Stomach smooth muscle (tissue), 2 donors: ENCODE data around the gene KIAA2012.

Source experiments
- H3K27ac ChIP-seq: one replicate; pipeline ENCODE4 v1.7.0; 2013; ENCODE audit warnings: mild to moderate bottlenecking, low read length, inconsistent platforms
- H3K27me3 ChIP-seq, 2 donors: one replicate each; pipeline ENCODE4 v1.7.0; 2013; ENCODE audit warnings: low read length in 2 of 2; ENCODE audit not compliant: insufficient read depth in 2 of 2, control insufficient read depth in 1 of 2
- H3K36me3 ChIP-seq, 2 donors: one replicate each; pipeline ENCODE4 v1.7.0; 2013; ENCODE audit warnings: low read length in 2 of 2; ENCODE audit not compliant: control insufficient read depth in 2 of 2, insufficient read depth in 2 of 2
- H3K4me1 ChIP-seq: one replicate; pipeline ENCODE4 v1.7.0; 2013; ENCODE audit warnings: low read length; ENCODE audit not compliant: control insufficient read depth, insufficient read depth
- H3K4me3 ChIP-seq, 2 donors: one replicate each; pipeline ENCODE4 v1.7.0; 2013; ENCODE audit warnings: low read length in 2 of 2
- H3K9ac ChIP-seq, 2 donors: one replicate each; pipeline ENCODE4 v1.7.0; 2013; ENCODE audit warnings: low read length in 2 of 2, mild to moderate bottlenecking in 1 of 2
- H3K9me3 ChIP-seq, 2 donors: one replicate each; pipeline ENCODE4 v1.7.0; 2013; ENCODE audit warnings: low read length in 2 of 2; ENCODE audit not compliant: control insufficient read depth in 2 of 2
- donor health status: healthy.
- donor health status: Pancreatic carcinoma.

The KIAA2012 gene

GRCh38 chr2:202088777-202089176, 15.7 kb downstream of the KIAA2012 start:
- Histone ChIP-seq H3K9ac (no peak overlapping the region), H3K4me3 (no peak overlapping the region), H3K27ac (no peak overlapping the region), H3K9me3 (no peaks in the 10 kb centered on the region), H3K4me1 (peaks cover 8% of the 10 kb centered on the region), H3K27me3 (no peaks in the 10 kb centered on the region), H3K36me3 (no peaks in the 10 kb centered on the region)

GRCh38 chr2:202090530-202090929, 17.5 kb downstream of the KIAA2012 start:
- H3K27ac ChIP-seq, result no peak overlapping the region
- H3K9me3 ChIP-seq, result no peaks in the 10 kb centered on the region
- no peak overlapping the region for H3K4me3 ChIP-seq
- H3K27me3 ChIP-seq, result no peaks in the 10 kb centered on the region
- peaks cover 4% of the 10 kb centered on the region for H3K4me1 ChIP-seq
- no peak overlapping the region for H3K9ac ChIP-seq
- H3K36me3 ChIP-seq, result no peaks in the 10 kb centered on the region

- Histone ChIP-seq H3K27ac (no peak overlapping the region), H3K4me1 (peaks cover 4% of the 10 kb centered on the region), H3K27me3 (no peaks in the 10 kb centered on the region), H3K4me3 (peak overlapping the region in 1 of 2 donors; percentile 15), H3K36me3 (no peaks in the 10 kb centered on the region), H3K9me3 (no peaks in the 10 kb centered on the region), H3K9ac (no peak overlapping the region)
Measured at GRCh38 chr2:202091476-202091875, 18.4 kb downstream of the KIAA2012 start.

- Histone ChIP-seq H3K36me3 (no peaks in the 10 kb centered on the region), H3K27me3 (no peaks in the 10 kb centered on the region), H3K4me3 (no peak overlapping the region), H3K9ac (no peak overlapping the region), H3K27ac (no peak overlapping the region), H3K9me3 (no peaks in the 10 kb centered on the region), H3K4me1 (peaks cover 4% of the 10 kb centered on the region)
Measured at GRCh38 chr2:202094426-202094986, 21.5 kb downstream of the KIAA2012 start.

GRCh38 chr2:202095235-202095634, 22.2 kb downstream of the KIAA2012 start:
- H3K9me3 ChIP-seq, result no peaks in the 10 kb centered on the region
- no peaks in the 10 kb centered on the region for H3K27me3 ChIP-seq
- H3K27ac ChIP-seq, result no peak overlapping the region
- H3K4me1 ChIP-seq, result peaks cover 4% of the 10 kb centered on the region
- no peak overlapping the region for H3K9ac ChIP-seq
- no peak overlapping the region for H3K4me3 ChIP-seq
- H3K36me3 ChIP-seq, result no peaks in the 10 kb centered on the region

- Histone ChIP-seq H3K4me3 (no peak overlapping the region), H3K9me3 (no peaks in the 10 kb centered on the region), H3K27ac (no peak overlapping the region), H3K27me3 (no peaks in the 10 kb centered on the region), H3K9ac (no peak overlapping the region), H3K4me1 (no peaks in the 10 kb centered on the region), H3K36me3 (no peaks in the 10 kb centered on the region)
Measured at GRCh38 chr2:202096736-202097135, 23.7 kb downstream of the KIAA2012 start.

- no peaks in the 10 kb centered on the region for H3K4me1 ChIP-seq
- no peaks in the 10 kb centered on the region for H3K36me3 ChIP-seq
- no peak overlapping the region for H3K27ac ChIP-seq
- no peaks in the 10 kb centered on the region for H3K27me3 ChIP-seq
- H3K9ac ChIP-seq, result no peak overlapping the region
- no peak overlapping the region for H3K4me3 ChIP-seq
- H3K9me3 ChIP-seq, result no peaks in the 10 kb centered on the region
Measured at GRCh38 chr2:202098291-202098690, 25.2 kb downstream of the KIAA2012 start.

GRCh38 chr2:202099515-202099914, 26.5 kb downstream of the KIAA2012 start:
- Histone ChIP-seq H3K36me3 (no peaks in the 10 kb centered on the region), H3K9me3 (no peaks in the 10 kb centered on the region), H3K4me1 (no peaks in the 10 kb centered on the region), H3K27ac (no peak overlapping the region), H3K4me3 (no peak overlapping the region), H3K27me3 (no peaks in the 10 kb centered on the region), H3K9ac (no peak overlapping the region)

- no peaks in the 10 kb centered on the region for H3K4me1 ChIP-seq
- no peaks in the 10 kb centered on the region for H3K27me3 ChIP-seq
- no peaks in the 10 kb centered on the region for H3K9me3 ChIP-seq
- no peaks in the 10 kb centered on the region for H3K36me3 ChIP-seq
- H3K9ac ChIP-seq, result no peak overlapping the region
- no peak overlapping the region for H3K4me3 ChIP-seq
- H3K27ac ChIP-seq, result no peak overlapping the region
Measured at GRCh38 chr2:202100176-202100575, 27.1 kb downstream of the KIAA2012 start.

GRCh38 chr2:202101026-202101579, 28.0 kb downstream of the KIAA2012 start:
- Histone ChIP-seq H3K9ac (no peak overlapping the region), H3K27me3 (peaks cover 0 to 4% of the 10 kb centered on the region in 2 donors), H3K4me1 (no peaks in the 10 kb centered on the region), H3K4me3 (no peak overlapping the region), H3K9me3 (no peaks in the 10 kb centered on the region), H3K36me3 (no peaks in the 10 kb centered on the region), H3K27ac (no peak overlapping the region)

- H3K27me3 ChIP-seq, result peaks cover 0 to 4% of the 10 kb centered on the region in 2 donors
- no peak overlapping the region for H3K4me3 ChIP-seq
- H3K9ac ChIP-seq, result no peak overlapping the region
- H3K4me1 ChIP-seq, result no peaks in the 10 kb centered on the region
- no peaks in the 10 kb centered on the region for H3K36me3 ChIP-seq
- H3K9me3 ChIP-seq, result no peaks in the 10 kb centered on the region
- H3K27ac ChIP-seq, result no peak overlapping the region
Measured at GRCh38 chr2:202102425-202103000, 29.5 kb downstream of the KIAA2012 start.
